C4-2B (cell line): Measurements from ENCODE around the gene ACSL3.

Experiments used
- ZFX ChIP-seq: fragments of 450-650 bp; IDR thresholded peaks from 2 replicates; pipeline ENCODE4 v1.6.1; 2017
- TF ChIP-seq, protein P1 (sequence below): fragments of 450-650 bp; conservative IDR thresholded peaks from 2 replicates; pipeline ENCODE4 v1.5.1; 2017; ENCODE audit warnings: mild to moderate bottlenecking

DNA sequence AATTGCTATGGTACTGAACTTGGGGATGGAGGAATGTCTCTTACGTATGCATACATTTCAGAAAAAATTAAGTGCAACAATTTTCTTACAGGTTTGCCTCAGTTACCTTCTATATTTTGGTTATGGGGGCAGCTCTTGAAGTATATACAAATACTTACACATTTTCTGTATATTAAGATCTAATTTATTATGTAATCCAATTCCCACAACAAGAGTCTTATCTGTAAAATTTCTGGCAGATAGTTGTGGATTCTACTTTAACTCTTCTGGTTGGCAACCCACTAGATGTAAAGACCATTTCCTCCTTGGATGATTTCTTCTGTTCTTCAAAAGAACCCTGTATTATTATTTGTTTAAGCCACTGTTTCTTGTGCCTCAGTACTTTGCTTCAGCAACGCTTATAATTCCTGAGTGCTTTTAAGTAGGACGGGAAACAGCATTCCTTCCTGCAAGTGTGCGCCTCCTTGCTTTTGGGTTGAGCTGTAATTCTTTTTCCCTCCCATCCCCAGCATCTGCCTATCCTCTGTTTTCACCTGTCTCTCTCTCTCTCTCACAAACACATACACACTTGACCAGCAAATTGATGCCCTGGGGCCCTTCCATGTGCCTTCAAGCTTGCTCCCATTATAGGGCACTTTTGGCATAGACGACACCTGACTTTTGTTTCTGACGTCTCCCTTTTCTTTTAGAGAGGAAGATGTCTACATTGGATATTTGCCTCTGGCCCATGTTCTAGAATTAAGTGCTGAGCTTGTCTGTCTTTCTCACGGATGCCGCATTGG is 61.4 kb downstream of the ACSL3 start:
- TF ChIP-seq, protein P1, sequence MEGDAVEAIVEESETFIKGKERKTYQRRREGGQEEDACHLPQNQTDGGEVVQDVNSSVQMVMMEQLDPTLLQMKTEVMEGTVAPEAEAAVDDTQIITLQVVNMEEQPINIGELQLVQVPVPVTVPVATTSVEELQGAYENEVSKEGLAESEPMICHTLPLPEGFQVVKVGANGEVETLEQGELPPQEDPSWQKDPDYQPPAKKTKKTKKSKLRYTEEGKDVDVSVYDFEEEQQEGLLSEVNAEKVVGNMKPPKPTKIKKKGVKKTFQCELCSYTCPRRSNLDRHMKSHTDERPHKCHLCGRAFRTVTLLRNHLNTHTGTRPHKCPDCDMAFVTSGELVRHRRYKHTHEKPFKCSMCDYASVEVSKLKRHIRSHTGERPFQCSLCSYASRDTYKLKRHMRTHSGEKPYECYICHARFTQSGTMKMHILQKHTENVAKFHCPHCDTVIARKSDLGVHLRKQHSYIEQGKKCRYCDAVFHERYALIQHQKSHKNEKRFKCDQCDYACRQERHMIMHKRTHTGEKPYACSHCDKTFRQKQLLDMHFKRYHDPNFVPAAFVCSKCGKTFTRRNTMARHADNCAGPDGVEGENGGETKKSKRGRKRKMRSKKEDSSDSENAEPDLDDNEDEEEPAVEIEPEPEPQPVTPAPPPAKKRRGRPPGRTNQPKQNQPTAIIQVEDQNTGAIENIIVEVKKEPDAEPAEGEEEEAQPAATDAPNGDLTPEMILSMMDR = no peak
- TF ChIP-seq ZFX = no peak
